HepG2 (cell line): ENCODE results near the gene GSAP. TPM values are rescaled to one million over a fixed set of nuclear protein-coding genes. Genes with fewer than 3 reads are reported as not detected.
A peak's percentile ranks its signal among the peaks of the same experiment; 100 is the strongest.

Source experiments
- BRD4 ChIP-seq: sonication (generic); formaldehyde crosslinking; IDR thresholded peaks from 2 replicates; pipeline ENCODE4 v1.4.0; 2020; ENCODE audit warnings: missing genetic modification reagents
- DNMT1 ChIP-seq: sonication (generic); formaldehyde crosslinking; IDR thresholded peaks from 2 replicates; pipeline ENCODE4 v1.5.1; 2020; ENCODE audit warnings: mild to moderate bottlenecking, missing genetic modification reagents
- E2F1 ChIP-seq: sonication (generic); formaldehyde crosslinking; IDR thresholded peaks from 2 replicates; pipeline ENCODE4 v1.5.0; 2020; ENCODE audit warnings: missing genetic modification reagents
- HNRNPUL1 ChIP-seq: fragments of 200-400 bp; formaldehyde crosslinking; IDR thresholded peaks from 2 replicates; pipeline ENCODE4 v1.6.1; 2017; ENCODE audit warnings: low read depth, mild to moderate bottlenecking, low read length, moderate library complexity
- IRF1 ChIP-seq: sonication (generic); formaldehyde crosslinking; IDR thresholded peaks from 2 replicates; pipeline ENCODE4 v1.4.0; 2020; ENCODE audit warnings: low read depth, mild to moderate bottlenecking, missing genetic modification reagents
- KDM1A ChIP-seq: IDR thresholded peaks from 2 replicates; pipeline ENCODE4 v1.6.1; 2016; ENCODE audit warnings: missing compliant biosample characterization
- NR2F6 ChIP-seq, 2 experiments: IDR thresholded peaks; 2 replicates each; pipeline ENCODE4 v1.6.1; 2016; ENCODE audit warnings: antibody characterized with exemption in 1 of 2, mild to moderate bottlenecking in 1 of 2
- SALL1 ChIP-seq: sonication (generic); formaldehyde crosslinking; IDR thresholded peaks from 2 replicates; pipeline ENCODE4 v1.8.0; 2022; ENCODE audit warnings: mild to moderate bottlenecking, missing genetic modification reagents
- TBX3 ChIP-seq: fragments of 450-650 bp; IDR thresholded peaks from 2 replicates; pipeline ENCODE4 v1.6.1; 2017; ENCODE audit warnings: antibody characterized with exemption, mild to moderate bottlenecking, inconsistent platforms, borderline replicate concordance
- TOPORS ChIP-seq: sonication (generic); formaldehyde crosslinking; IDR thresholded peaks from 2 replicates; pipeline ENCODE4 v1.8.0; 2023; ENCODE audit warnings: mild to moderate bottlenecking, missing genetic modification reagents
- ZBED4 ChIP-seq: sonication (generic); formaldehyde crosslinking; IDR thresholded peaks from 2 replicates; pipeline ENCODE4 v1.4.0; 2020; ENCODE audit warnings: missing genetic modification reagents, borderline replicate concordance
- ZFP41 ChIP-seq: sonication (generic); formaldehyde crosslinking; IDR thresholded peaks from 2 replicates; pipeline ENCODE4 v1.4.0; 2020; ENCODE audit warnings: mild to moderate bottlenecking, missing genetic modification reagents, borderline replicate concordance
- ZNF124 ChIP-seq: sonication (generic); formaldehyde crosslinking; IDR thresholded peaks from 2 replicates; pipeline ENCODE4 v1.4.0; 2020; ENCODE audit warnings: missing genetic modification reagents
- ZNF430 ChIP-seq: sonication (generic); formaldehyde crosslinking; IDR thresholded peaks from 2 replicates; pipeline ENCODE4 v1.9.0; 2021; ENCODE audit warnings: mild to moderate bottlenecking, missing genetic modification reagents
- ZNF879 ChIP-seq: sonication (generic); formaldehyde crosslinking; IDR thresholded peaks from 2 replicates; pipeline ENCODE4 v1.8.1; 2023; ENCODE audit warnings: missing genetic modification reagents
- ZNF891 ChIP-seq: sonication (generic); formaldehyde crosslinking; IDR thresholded peaks from 2 replicates; pipeline ENCODE4 v1.5.0; 2020; ENCODE audit warnings: mild to moderate bottlenecking, missing genetic modification reagents
- ZSCAN25 ChIP-seq: sonication (generic); formaldehyde crosslinking; IDR thresholded peaks from 2 replicates; pipeline ENCODE4 v1.8.0; 2022; ENCODE audit warnings: mild to moderate bottlenecking, missing genetic modification reagents
- polyA plus RNA-seq, 8 experiments: library from polyadenylated mRNA; depleted of rRNA in 3 of 8; stranded (reverse) in 7 of 8; unstranded in 1 of 8; fragments of >200 nt; fragmentation: Illumina TruSeq in 4 of 8; extraction: Trizol in 4 of 8; gene quantifications; 2 replicates each; pipeline versions ENCODE4 v1.2.1 to v1.2.3, GENCODE V29; 2011 to 2016; ENCODE audit warnings: low read depth in 4 of 8, missing spikeins in 1 of 8, mixed read lengths in 1 of 8; ENCODE audit not compliant: insufficient read depth in 1 of 8
- total RNA-seq, 5 experiments: library from RNA; depleted of rRNA; stranded (reverse); fragments of >200 nt; fragmentation: Illumina TruSeq; extraction: Trizol; gene quantifications; 2 replicates each; pipeline ENCODE4 v1.2.3, GENCODE V29; 2016; ENCODE audit warnings: low read depth in 1 of 5
- TF ChIP-seq, protein P1 (sequence below): sonication (generic); formaldehyde crosslinking; IDR thresholded peaks from 2 replicates; pipeline ENCODE4 v1.4.0; 2020; ENCODE audit warnings: missing genetic modification reagents
- TF ChIP-seq, protein P2 (sequence below), 2 experiments: sonication (generic) in 1 of 2; formaldehyde crosslinking in 1 of 2; IDR thresholded peaks; 2 replicates each; pipeline versions ENCODE4 v1.4.0 to v1.6.1; 2018 to 2020; ENCODE audit warnings: missing genetic modification reagents in 2 of 2, borderline replicate concordance in 1 of 2, low read depth in 1 of 2, mild to moderate bottlenecking in 1 of 2, missing biosample characterization in 1 of 2
- TF ChIP-seq, protein P3 (sequence below): IDR thresholded peaks from 2 replicates; pipeline ENCODE4 v1.6.1; 2018; ENCODE audit warnings: missing genetic modification reagents, mild to moderate bottlenecking, missing compliant biosample characterization

The GSAP gene
- total and polyA plus RNA-seq, 2 of the 13 experiments (the other 11 are each of a cell fraction or from before 2014, with no cell fraction given) = 34.6 to 40.6 TPM

GRCh38 chr7:77459311-77459726 lies 43.2 kb upstream of the GSAP start (continued):
- TF ChIP-seq ZSCAN25 (CRISPR knock-in tag) (no peak), NR2F6 (IDR thresholded peaks at IDR 0.05) (peak; percentile 63), NR2F6 (CRISPR knock-in tag; IDR thresholded peaks at IDR 0.05) (peak; percentile 60), TOPORS (CRISPR knock-in tag) (no peak), IRF1 (no peak), ZNF430 (CRISPR knock-in tag) (no peak), ZNF124 (CRISPR knock-in tag) (no peak), DNMT1 (no peak), TBX3 (peak; percentile 91; the same call in 1 of the 2 replicates), ZBED4 (CRISPR knock-in tag) (no peak), ZFP41 (CRISPR knock-in tag) (no peak), SALL1 (CRISPR knock-in tag) (peak; percentile 29; the same call in 1 of the 2 replicates), ZNF891 (CRISPR knock-in tag) (no peak), HNRNPUL1 (no peak), E2F1 (no peak), BRD4 (no peak), KDM1A (no peak), ZNF879 (CRISPR knock-in tag) (no peak)
- TF ChIP-seq, protein P1, sequence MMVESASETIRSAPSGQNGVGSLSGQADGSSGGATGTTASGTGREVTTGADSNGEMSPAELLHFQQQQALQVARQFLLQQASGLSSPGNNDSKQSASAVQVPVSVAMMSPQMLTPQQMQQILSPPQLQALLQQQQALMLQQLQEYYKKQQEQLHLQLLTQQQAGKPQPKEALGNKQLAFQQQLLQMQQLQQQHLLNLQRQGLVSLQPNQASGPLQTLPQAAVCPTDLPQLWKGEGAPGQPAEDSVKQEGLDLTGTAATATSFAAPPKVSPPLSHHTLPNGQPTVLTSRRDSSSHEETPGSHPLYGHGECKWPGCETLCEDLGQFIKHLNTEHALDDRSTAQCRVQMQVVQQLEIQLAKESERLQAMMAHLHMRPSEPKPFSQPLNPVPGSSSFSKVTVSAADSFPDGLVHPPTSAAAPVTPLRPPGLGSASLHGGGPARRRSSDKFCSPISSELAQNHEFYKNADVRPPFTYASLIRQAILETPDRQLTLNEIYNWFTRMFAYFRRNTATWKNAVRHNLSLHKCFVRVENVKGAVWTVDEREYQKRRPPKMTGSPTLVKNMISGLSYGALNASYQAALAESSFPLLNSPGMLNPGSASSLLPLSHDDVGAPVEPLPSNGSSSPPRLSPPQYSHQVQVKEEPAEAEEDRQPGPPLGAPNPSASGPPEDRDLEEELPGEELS (CRISPR knock-in tag) = peak; percentile 81
- TF ChIP-seq, protein P2, sequence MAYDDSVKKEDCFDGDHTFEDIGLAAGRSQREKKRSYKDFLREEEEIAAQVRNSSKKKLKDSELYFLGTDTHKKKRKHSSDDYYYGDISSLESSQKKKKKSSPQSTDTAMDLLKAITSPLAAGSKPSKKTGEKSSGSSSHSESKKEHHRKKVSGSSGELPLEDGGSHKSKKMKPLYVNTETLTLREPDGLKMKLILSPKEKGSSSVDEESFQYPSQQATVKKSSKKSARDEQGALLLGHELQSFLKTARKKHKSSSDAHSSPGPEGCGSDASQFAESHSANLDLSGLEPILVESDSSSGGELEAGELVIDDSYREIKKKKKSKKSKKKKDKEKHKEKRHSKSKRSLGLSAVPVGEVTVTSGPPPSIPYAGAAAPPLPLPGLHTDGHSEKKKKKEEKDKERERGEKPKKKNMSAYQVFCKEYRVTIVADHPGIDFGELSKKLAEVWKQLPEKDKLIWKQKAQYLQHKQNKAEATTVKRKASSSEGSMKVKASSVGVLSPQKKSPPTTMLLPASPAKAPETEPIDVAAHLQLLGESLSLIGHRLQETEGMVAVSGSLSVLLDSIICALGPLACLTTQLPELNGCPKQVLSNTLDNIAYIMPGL (CRISPR knock-in tag; IDR thresholded peaks at IDR 0.05; ENCODE audit: borderline replicate concordance in 1 of 2, low read depth in 1 of 2) = no peak
- TF ChIP-seq, protein P3, sequence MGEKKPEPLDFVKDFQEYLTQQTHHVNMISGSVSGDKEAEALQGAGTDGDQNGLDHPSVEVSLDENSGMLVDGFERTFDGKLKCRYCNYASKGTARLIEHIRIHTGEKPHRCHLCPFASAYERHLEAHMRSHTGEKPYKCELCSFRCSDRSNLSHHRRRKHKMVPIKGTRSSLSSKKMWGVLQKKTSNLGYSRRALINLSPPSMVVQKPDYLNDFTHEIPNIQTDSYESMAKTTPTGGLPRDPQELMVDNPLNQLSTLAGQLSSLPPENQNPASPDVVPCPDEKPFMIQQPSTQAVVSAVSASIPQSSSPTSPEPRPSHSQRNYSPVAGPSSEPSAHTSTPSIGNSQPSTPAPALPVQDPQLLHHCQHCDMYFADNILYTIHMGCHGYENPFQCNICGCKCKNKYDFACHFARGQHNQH = no peak
